ENCODE data around the gene MIOS.
"Not testable (repeated sequence)": the region's sequence is repeated elsewhere in the genome, so short reads cannot be mapped to it uniquely, and the experiment has no call there.

Gene MIOS

DNA sequence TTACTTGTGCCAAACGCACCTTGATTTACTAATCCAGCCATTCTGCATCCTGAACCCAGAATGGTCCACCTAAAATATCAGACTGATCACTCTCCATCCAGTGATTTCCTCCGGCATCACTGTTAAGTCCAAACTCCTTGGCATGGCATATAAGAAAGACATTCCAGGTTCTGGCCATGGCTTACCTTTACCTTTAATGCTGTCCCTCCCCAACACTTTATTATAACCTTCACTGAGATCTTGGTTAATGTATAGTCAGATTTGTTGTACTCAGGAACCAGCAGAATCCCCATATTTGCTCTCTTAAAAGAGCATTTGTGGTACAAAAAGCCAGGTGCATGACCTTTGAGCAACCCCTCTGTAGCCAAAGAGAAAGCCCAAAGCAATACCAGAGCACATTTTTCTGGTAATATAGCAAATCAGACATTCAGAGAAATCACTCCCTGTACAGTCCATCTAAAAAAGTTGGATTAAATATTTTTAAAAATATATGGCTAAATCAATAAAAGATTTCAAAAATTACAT lies 84.1 kb downstream of the MIOS start:
- no peak for DNase-seq (ENCODE audit: low spot score)

- DNase-seq (ENCODE audit: low spot score), result no peak
Measured at GRCh38 chr7:7651479-7651878, 84.8 kb downstream of the MIOS start.

GRCh38 chr7:7652798-7653540 lies 86.3 kb downstream of the MIOS start:
- no peak for DNase-seq (ENCODE audit: low spot score)

GRCh38 chr7:7653593-7654187 lies 87.0 kb downstream of the MIOS start:
- DNase-seq (ENCODE audit: low spot score), result peak; percentile 41

DNA sequence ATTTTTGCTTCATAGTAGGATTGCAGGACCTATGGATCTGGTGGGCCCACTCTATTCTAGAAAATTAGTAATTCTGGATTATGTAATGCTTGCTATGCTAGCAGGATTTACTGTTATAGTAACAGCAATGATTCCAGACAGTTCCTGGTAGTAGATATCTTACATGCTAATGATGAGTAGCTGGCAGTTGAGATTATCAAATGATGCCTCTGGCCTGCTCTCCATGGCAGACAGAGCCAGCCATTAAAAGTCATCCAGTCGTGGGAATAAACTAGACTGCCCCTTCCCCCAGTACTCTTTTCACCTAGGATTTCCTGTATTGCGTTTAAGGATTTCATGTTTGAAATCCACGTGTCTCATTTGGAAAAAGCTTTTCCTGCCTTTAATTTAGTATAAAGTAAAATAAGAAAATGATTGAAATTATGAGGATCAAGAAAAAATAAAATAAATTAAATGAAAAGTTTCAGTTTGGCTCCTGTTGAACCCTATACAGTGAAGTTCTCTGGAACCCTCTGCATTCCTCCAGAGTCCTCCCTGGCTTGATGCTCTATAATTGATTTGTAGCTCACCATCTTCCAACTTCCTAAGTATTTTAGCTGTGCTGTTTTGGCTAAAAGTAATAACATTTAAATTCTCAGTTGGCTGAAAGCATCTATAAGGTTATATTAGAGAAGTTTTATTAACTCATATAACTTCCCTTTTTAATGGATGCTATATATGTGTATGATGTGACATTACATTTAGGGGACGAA lies 88.5 kb downstream of the MIOS start:
- DNase-seq (ENCODE audit: low spot score), result no peak

GRCh38 chr7:7656459-7656858 lies 89.8 kb downstream of the MIOS start:
- not testable (repeated sequence) for DNase-seq (ENCODE audit: low spot score)
